ENCODE measurements around the gene RBM20. TPM values are rescaled to one million over a fixed set of nuclear protein-coding genes. Genes with fewer than 3 reads are reported as not detected.

The RBM20 gene
- total and polyA plus RNA-seq, 10 of the 15 experiments (the other 5 are each of a cell fraction or from before 2014, with no cell fraction given), result 0.04 to 0.26 (median 0.15) TPM

DNA sequence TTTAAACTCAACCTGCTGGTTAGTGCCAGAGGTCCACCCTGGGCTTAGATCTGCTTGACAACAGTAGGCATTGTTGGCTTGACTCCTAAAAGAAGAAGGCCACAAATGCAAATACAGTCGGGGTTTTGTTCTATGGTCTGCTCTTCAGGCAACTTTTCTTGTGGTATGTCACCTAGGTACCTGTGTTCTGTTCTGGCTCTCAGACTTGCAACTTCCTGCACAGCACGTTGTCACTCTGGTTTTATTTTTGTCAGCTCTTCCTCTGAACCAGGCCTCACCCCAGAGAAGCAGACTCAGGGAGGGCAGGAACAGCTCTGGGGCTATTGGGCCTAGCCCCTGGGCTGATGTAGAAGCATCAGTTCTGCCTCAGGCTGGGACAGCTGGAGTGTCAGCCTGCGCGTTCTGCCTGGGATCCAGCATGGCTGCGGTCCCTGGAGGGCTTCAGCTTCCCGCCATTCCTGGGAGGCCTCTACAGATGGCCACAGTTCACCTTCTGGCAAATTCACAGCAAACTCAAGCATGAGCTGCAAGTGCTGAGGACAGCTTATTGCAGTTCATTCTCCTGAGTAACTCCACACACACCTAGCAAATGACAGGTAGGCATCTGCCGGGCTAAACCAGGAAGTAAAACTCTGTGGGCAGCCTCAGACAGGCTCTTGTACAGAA is 216.6 kb downstream of the RBM20 start (continued):
- no peak for TF ChIP-seq RAD51 (IDR thresholded peaks at IDR 0.05)
- TF ChIP-seq, protein P1, sequence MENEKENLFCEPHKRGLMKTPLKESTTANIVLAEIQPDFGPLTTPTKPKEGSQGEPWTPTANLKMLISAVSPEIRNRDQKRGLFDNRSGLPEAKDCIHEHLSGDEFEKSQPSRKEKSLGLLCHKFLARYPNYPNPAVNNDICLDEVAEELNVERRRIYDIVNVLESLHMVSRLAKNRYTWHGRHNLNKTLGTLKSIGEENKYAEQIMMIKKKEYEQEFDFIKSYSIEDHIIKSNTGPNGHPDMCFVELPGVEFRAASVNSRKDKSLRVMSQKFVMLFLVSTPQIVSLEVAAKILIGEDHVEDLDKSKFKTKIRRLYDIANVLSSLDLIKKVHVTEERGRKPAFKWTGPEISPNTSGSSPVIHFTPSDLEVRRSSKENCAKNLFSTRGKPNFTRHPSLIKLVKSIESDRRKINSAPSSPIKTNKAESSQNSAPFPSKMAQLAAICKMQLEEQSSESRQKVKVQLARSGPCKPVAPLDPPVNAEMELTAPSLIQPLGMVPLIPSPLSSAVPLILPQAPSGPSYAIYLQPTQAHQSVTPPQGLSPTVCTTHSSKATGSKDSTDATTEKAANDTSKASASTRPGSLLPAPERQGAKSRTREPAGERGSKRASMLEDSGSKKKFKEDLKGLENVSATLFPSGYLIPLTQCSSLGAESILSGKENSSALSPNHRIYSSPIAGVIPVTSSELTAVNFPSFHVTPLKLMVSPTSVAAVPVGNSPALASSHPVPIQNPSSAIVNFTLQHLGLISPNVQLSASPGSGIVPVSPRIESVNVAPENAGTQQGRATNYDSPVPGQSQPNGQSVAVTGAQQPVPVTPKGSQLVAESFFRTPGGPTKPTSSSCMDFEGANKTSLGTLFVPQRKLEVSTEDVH (IDR thresholded peaks at IDR 0.05; ENCODE audit: low read depth, partially characterized antibody), result peak; percentile 42
- TF ChIP-seq, protein P2, sequence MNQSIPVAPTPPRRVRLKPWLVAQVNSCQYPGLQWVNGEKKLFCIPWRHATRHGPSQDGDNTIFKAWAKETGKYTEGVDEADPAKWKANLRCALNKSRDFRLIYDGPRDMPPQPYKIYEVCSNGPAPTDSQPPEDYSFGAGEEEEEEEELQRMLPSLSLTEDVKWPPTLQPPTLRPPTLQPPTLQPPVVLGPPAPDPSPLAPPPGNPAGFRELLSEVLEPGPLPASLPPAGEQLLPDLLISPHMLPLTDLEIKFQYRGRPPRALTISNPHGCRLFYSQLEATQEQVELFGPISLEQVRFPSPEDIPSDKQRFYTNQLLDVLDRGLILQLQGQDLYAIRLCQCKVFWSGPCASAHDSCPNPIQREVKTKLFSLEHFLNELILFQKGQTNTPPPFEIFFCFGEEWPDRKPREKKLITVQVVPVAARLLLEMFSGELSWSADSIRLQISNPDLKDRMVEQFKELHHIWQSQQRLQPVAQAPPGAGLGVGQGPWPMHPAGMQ (IDR thresholded peaks at IDR 0.05; ENCODE audit: borderline replicate concordance), result no peak
- TF ChIP-seq JUND (IDR thresholded peaks at IDR 0.05; ENCODE audit: low read depth, low read length), result no peak
- no peak for TF ChIP-seq POLR2AphosphoS2 (IDR thresholded peaks at IDR 0.05; ENCODE audit: low read depth, low read length)
- TF ChIP-seq, protein P3, sequence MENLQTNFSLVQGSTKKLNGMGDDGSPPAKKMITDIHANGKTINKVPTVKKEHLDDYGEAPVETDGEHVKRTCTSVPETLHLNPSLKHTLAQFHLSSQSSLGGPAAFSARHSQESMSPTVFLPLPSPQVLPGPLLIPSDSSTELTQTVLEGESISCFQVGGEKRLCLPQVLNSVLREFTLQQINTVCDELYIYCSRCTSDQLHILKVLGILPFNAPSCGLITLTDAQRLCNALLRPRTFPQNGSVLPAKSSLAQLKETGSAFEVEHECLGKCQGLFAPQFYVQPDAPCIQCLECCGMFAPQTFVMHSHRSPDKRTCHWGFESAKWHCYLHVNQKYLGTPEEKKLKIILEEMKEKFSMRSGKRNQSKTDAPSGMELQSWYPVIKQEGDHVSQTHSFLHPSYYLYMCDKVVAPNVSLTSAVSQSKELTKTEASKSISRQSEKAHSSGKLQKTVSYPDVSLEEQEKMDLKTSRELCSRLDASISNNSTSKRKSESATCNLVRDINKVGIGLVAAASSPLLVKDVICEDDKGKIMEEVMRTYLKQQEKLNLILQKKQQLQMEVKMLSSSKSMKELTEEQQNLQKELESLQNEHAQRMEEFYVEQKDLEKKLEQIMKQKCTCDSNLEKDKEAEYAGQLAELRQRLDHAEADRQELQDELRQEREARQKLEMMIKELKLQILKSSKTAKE (IDR thresholded peaks at IDR 0.05; ENCODE audit: low read depth, poor library complexity, severe bottlenecking), result peak; percentile 15
- TF ChIP-seq SMC3 (IDR thresholded peaks at IDR 0.05; ENCODE audit: borderline replicate concordance, low read length), result no peak
- TF ChIP-seq SP1 (IDR thresholded peaks at IDR 0.05; ENCODE audit: low read depth, low read length), result no peak
- TF ChIP-seq RELA (IDR thresholded peaks at IDR 0.05; ENCODE audit: borderline replicate concordance, partially characterized antibody), result no peak
- TF ChIP-seq MTA2 (IDR thresholded peaks at IDR 0.05; ENCODE audit: low read depth), result no peak; the same call in none of the 2 replicates
- TF ChIP-seq CBX3 (IDR thresholded peaks at IDR 0.05; ENCODE audit: borderline replicate concordance, low read depth), result no peak
- no peak for TF ChIP-seq FOS (IDR thresholded peaks at IDR 0.05; ENCODE audit: borderline replicate concordance, extremely low read depth, insufficient read length)
- TF ChIP-seq JUNB (IDR thresholded peaks at IDR 0.05), result no peak
- TF ChIP-seq, protein P4, sequence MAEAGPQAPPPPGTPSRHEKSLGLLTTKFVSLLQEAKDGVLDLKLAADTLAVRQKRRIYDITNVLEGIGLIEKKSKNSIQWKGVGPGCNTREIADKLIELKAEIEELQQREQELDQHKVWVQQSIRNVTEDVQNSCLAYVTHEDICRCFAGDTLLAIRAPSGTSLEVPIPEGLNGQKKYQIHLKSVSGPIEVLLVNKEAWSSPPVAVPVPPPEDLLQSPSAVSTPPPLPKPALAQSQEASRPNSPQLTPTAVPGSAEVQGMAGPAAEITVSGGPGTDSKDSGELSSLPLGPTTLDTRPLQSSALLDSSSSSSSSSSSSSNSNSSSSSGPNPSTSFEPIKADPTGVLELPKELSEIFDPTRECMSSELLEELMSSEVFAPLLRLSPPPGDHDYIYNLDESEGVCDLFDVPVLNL (IDR thresholded peaks at IDR 0.05; ENCODE audit: low read depth, low read length), result no peak
- TF ChIP-seq, protein P5, sequence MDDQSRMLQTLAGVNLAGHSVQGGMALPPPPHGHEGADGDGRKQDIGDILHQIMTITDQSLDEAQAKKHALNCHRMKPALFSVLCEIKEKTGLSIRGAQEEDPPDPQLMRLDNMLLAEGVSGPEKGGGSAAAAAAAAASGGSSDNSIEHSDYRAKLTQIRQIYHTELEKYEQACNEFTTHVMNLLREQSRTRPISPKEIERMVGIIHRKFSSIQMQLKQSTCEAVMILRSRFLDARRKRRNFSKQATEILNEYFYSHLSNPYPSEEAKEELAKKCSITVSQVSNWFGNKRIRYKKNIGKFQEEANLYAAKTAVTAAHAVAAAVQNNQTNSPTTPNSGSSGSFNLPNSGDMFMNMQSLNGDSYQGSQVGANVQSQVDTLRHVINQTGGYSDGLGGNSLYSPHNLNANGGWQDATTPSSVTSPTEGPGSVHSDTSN (IDR thresholded peaks at IDR 0.05; ENCODE audit: insufficient replicate concordance, low read depth, low read length), result no peak
- no peak; the same call in 1 of the 2 replicates for TF ChIP-seq PAX5 (IDR thresholded peaks at IDR 0.05; ENCODE audit: borderline replicate concordance, low read depth, low read length)
- no peak for TF ChIP-seq ZSCAN29 (IDR thresholded peaks at IDR 0.05)
- TF ChIP-seq, protein P6, sequence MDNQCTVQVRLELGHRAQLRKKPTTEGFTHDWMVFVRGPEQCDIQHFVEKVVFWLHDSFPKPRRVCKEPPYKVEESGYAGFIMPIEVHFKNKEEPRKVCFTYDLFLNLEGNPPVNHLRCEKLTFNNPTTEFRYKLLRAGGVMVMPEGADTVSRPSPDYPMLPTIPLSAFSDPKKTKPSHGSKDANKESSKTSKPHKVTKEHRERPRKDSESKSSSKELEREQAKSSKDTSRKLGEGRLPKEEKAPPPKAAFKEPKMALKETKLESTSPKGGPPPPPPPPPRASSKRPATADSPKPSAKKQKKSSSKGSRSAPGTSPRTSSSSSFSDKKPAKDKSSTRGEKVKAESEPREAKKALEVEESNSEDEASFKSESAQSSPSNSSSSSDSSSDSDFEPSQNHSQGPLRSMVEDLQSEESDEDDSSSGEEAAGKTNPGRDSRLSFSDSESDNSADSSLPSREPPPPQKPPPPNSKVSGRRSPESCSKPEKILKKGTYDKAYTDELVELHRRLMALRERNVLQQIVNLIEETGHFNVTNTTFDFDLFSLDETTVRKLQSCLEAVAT (IDR thresholded peaks at IDR 0.05), result peak; percentile 54
- TF ChIP-seq RBBP5 (conservative IDR thresholded peaks at IDR 0.05), result no peak
- peak; percentile 45 to 56; a peak in 2 of 4 replicates for TF ChIP-seq BHLHE40 (IDR thresholded peaks at IDR 0.05; ENCODE audit: borderline replicate concordance in 1 of 2, low read depth in 2 of 2, low read length in 1 of 2)

Data from GM12878 (cell line).